HG03103 (cell line): ENCODE data around the gene LTF.
"Not testable (repeated sequence)": the region's sequence is repeated elsewhere in the genome, so short reads cannot be mapped to it uniquely, and the experiment has no call there.

Source experiments
- ATAC-seq: cut with Tn5 transposase; IDR thresholded peaks from one replicate; pipeline ENCODE4 v1.9.1; 2021; ENCODE audit warnings: low read depth; ENCODE audit not compliant: unreplicated experiment

The LTF gene

GRCh38 chr3:46416811-46417510 is 47.7 kb downstream of the LTF start:
- ATAC-seq: no peak

GRCh38 chr3:46416125-46416810 is 48.4 kb downstream of the LTF start:
- no peak for ATAC-seq

- no peak for ATAC-seq
These were observed 50.0 kb downstream of the LTF start for GRCh38 chr3:46414739-46415138.

- ATAC-seq: no peak
These were observed 50.8 kb downstream of the LTF start for GRCh38 chr3:46413951-46414350.

- ATAC-seq: no peak
These were observed 51.9 kb downstream of the LTF start for GRCh38 chr3:46412786-46413298.

GRCh38 chr3:46411271-46411670 is 53.4 kb downstream of the LTF start:
- ATAC-seq: no peak

GRCh38 chr3:46410669-46411068 is 54.0 kb downstream of the LTF start:
- no peak for ATAC-seq

- ATAC-seq: no peak
These were observed 54.8 kb downstream of the LTF start for GRCh38 chr3:46409739-46410489.

- ATAC-seq: no peak
These were observed 55.9 kb downstream of the LTF start for GRCh38 chr3:46408853-46409252.

GRCh38 chr3:46407970-46408369 is 56.7 kb downstream of the LTF start:
- ATAC-seq: no peak

- peak; percentile 54 for ATAC-seq
These were observed 57.7 kb downstream of the LTF start, which contains the start of the genes CCR5AS and CCRL2 for GRCh38 chr3:46406788-46407611. Gene CCR5AS (minus strand): TSS chr3:46407066. Gene CCRL2 (plus strand): TSS chr3:46407259. CDS start chr3:46408080, 821 bp downstream.

GRCh38 chr3:46406443-46406787 is 58.3 kb downstream of the LTF start:
- no peak for ATAC-seq

GRCh38 chr3:46405301-46406019 is 59.2 kb downstream of the LTF start:
- no peak for ATAC-seq

- ATAC-seq: not testable (repeated sequence)
These were observed 61.8 kb downstream of the LTF start for GRCh38 chr3:46402902-46403301.

- no peak for ATAC-seq
These were observed 63.1 kb downstream of the LTF start for GRCh38 chr3:46401579-46401978.

GRCh38 chr3:46400846-46401245 is 63.9 kb downstream of the LTF start:
- ATAC-seq: no peak

GRCh38 chr3:46400000-46400734 is 64.5 kb downstream of the LTF start:
- ATAC-seq: no peak

GRCh38 chr3:46399557-46399956 is 65.1 kb downstream of the LTF start:
- no peak for ATAC-seq

GRCh38 chr3:46399098-46399497 is 65.6 kb downstream of the LTF start:
- ATAC-seq: no peak
